Measurements from ENCODE around the gene FAM124B.
"Not testable (repeated sequence)": the region's sequence is repeated elsewhere in the genome, so short reads cannot be mapped to it uniquely, and the experiment has no call there.

FAM124B gene

DNA sequence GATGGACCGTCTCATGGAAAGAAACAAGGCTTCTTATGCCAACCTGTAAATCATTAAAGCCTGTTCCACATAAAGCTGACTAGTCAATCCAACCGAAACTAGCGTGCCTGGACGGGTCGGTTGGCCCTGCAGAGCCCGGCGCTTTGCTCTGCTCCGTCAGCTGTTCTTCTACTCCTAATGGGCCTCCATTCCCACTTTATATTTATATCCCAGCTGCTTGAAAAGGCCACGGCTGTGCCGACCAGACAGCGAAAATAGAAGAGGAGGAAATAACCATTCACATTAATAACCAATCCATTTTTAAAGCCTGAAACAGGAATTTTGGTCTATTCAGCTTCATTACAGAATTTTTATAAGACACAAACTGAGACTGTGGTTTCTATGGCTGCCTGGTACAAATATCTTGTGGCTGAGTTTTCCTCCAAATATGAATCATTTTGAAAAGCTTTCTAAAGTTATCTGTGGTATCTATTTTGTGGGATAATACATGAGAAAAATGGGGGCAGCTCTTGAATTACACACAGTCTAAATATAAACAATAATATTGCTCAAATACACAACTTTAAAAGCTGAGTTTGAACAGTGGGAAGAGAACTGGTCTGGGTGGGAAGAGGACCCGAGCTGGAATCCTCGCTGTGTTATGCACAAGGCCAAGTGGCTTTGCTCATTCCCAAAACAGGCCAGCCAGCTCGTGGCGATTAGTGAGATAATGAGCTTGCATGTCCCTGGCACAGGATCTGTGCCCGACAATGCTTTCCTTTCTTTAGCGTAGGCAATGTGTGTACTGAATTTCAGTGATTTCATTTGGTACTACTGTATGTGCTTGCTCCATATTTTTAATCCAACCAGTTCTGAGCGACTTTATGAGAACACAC, 10.5 kb upstream of the FAM124B start:
- DNase-seq (ENCODE audit: low read depth): no peak

- DNase-seq (ENCODE audit: low read depth): no peak
These were observed 9.1 kb upstream of the FAM124B start for GRCh38 chr2:224410946-224411561.

- DNase-seq (ENCODE audit: low read depth): no peak
These were observed 6.8 kb upstream of the FAM124B start for GRCh38 chr2:224408676-224409075.

GRCh38 chr2:224407241-224407701, 5.4 kb upstream of the FAM124B start:
- DNase-seq (ENCODE audit: low read depth): no peak

DNA sequence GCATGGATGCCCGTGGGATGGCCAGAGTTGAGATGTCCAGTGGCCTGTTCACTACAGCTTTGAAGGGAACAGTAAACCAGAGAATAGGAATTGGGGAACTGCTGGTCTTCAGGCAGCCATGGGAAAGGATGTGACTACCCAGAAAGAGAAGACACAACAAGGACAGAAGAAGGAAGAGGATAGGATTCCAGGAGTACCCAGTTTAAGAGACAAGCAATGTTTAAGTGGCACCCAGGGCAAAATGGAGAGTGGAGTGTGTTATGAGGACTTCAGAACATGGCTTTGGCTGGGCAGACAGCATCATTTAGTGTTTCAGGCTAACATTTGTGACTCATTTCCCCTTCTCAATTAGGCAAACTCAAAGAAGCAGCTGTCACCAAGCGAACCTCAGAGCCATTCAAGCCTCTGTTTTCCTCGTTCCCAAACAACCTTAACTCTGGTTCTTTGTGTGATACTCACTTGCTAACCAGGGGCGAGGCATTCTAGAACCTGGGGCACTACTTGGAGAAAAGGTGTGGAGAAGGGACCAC, 4.0 kb upstream of the FAM124B start:
- no peak for DNase-seq (ENCODE audit: low read depth)

- no peak for DNase-seq (ENCODE audit: low read depth)
These were observed 3.5 kb upstream of the FAM124B start for GRCh38 chr2:224405412-224405811.

DNA sequence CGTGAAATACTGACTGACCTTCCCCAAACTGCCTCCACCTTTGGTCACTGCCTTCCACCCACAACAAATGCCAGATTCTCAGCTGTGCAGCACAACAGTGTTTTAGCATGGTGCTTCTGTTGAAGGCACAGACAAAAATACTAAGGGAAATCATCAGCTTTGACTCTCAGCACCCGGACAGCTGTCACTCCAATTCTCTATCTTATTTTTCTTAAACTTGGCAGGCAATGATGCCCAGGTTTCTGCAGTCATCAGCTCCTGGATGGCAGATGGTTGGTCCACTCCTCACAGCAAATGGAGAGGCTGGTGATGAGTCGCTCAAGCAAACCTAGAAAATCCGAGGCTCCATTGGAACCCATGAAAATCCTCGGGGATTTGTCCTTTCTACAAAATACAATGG, 2.9 kb upstream of the FAM124B start:
- DNase-seq (ENCODE audit: low read depth): no peak

DNA sequence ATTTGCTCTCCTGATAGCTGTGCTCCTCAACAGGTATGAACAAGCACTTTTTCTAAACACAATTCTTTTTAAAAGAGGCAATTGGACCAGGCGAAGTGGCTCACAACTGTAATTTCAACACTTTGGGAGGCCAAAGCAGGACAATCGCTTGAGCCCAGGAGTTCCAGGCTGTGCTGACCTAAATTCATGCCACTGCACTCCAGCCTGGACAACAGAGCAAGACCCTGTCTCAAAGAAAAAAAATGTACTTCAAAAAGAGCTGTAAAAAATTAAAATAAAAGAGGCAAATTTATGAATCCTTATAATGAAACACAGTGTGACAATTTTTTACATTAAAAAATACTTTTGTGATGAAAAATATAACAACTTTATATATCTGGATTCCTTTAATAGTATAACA, 1.8 kb upstream of the FAM124B start:
- DNase-seq (ENCODE audit: low read depth): no peak

DNA sequence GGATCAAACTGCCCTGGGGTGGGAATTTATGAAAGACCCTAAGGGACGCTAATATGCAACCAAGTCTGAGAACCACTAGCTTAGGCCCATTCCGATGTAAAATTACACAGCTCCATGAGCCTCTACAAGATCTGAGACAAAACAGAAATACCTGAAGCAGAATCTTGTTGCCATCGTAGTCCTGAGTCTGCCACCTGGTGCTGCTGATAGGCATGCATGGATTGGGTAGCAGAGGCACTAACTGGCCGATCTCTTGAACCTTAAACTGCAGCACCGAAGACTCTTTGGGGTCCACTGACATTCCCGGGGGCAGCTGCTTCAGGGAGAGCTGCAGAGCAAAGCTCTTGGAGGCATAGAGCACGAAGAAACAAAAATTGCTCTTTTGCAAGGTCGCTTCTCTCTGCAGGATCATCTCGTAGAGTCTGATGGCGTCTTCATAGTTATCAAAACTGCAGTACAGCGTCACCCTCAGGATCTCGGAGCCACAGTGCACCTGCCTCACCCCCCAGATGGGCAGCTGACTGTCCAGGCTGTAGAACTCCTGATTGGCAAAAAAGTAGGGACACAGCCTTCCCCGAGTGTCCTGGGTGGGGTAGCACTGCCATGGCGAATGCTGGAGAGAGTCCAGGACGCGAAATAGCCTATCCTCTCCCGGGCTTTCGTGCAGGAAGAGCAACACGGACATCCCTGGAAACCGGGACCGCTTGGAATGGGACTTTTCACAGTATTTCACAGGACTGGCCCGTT, 848 bp downstream of the FAM124B start:
- no peak for DNase-seq (ENCODE audit: low read depth)

GRCh38 chr2:224400174-224400810, 1.6 kb downstream of the FAM124B start:
- DNase-seq (ENCODE audit: low read depth): no peak

- no peak for DNase-seq (ENCODE audit: low read depth)
These were observed 3.6 kb downstream of the FAM124B start for GRCh38 chr2:224398289-224398688.

- not testable (repeated sequence) for DNase-seq (ENCODE audit: low read depth)
These were observed 4.8 kb downstream of the FAM124B start for GRCh38 chr2:224397100-224397499.

DNA sequence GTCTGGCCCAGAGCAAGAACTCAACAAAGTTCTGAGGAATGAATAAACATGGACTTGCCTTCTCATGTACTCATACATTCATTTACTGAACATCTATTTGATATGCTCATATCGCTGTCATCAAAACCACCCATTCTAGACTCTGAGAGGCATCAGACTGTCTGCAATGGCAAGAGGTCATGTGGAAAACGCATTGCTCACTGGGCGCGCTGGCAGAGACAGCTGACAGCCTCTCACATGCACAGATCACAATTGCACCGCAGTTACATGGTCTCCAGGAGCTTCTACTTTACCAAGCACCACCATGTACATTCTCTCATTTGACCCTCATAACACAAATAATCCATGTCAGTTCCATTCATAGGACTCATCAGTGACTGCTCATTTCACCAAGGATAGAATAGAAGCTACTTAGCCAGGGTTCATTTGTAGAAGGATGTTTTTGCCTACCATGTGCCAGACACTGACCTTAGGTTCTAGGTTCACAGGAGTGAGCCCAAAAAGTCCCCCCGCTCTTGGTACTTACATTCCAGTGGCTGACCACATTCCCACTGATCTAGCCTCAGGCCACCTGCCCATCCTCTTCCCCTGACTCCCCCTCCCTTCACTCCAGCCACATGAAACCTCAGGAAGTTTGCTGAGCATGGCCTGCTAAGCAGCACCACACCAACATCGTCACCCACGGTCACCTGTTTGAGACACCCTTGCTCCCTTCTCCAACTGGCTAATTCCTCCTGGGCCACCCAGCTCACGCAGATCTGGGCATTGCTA, 6.1 kb downstream of the FAM124B start:
- DNase-seq (ENCODE audit: low read depth): no peak

DNA sequence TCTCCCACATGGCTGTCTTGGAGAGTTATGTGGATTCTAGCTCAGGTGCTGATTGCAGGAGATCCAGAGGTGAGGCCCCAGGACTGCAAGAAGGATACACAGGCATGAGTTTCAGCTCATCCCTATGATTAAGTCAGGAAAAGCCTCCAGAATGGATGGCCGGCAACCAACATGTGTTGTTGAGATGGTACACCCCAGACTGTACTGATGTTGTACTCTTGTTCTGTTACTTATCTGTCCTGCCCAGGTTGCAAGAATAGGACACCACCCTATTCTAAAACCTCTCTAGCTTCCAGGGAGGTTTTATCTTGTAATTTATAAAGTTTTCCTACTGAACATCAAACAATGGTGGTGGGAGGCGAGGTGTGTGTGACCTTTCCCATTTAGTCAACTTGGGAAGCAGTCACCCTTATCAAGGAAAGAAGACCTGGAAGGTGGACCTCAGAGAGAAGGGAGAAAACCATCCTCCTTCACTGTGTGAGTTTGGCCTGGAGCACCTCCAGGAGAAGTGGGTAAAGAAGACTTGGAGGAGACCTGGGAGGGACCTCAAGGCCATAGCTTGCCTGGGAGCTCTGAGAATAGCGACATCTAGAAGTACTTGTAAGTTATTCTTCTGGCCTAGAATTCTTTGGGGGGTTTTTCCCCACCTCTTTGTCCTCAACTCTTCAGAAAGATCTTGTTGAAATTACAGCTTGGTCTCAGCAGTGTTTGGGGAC, 8.6 kb downstream of the FAM124B start:
- no peak for DNase-seq (ENCODE audit: low read depth)

GRCh38 chr2:224392545-224392944, 9.4 kb downstream of the FAM124B start:
- DNase-seq (ENCODE audit: low read depth): no peak

GRCh38 chr2:224389317-224389716, 12.6 kb downstream of the FAM124B start:
- DNase-seq (ENCODE audit: low read depth): no peak

- no peak for DNase-seq (ENCODE audit: low read depth)
These were observed 15.0 kb downstream of the FAM124B start for GRCh38 chr2:224386876-224387275.

DNA sequence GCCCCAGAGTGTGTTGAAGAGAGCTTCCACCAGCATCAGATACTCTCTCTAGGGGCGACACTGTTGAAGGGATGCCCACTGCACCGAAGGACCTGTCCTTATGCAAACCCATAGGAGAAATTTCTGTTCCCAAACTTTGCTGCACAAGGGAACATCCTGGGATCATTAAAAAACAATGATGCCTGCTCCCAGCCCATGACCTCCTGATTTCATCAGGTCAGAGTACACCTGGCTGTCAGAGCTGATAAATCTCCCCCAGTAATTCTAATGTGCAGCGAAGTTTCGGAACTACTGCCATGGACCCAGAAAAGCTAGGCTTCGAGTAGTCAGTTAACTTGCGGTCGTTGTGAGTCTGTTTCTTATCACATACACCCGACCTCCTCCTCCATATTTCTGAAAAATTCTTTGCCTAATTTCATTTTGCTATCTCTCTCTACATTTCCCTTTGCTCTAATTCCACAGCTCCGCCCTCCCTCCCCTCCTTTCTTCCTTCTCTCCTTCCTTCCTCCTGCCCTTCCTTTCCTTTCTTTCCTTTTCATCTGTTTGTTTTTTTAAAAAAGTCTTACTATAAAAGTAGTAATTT, 18.8 kb downstream of the FAM124B start:
- no peak for DNase-seq (ENCODE audit: low read depth)

GRCh38 chr2:224382280-224382647, 19.6 kb downstream of the FAM124B start:
- DNase-seq (ENCODE audit: low read depth): not testable (repeated sequence)
